Vagina (tissue), 2 donors: ENCODE results near the gene NKX6-2. TPM values are rescaled to one million over a fixed set of nuclear protein-coding genes. Genes with fewer than 3 reads are reported as not detected.

ENCODE experiments used
- DNase-seq, 2 donors: peaks; one replicate each; pipeline ENCODE4 v3.0.0-alpha.2; 2017; ENCODE audit errors: extremely low spot score in 2 of 2
- H3K27ac ChIP-seq: fragments of 200-600 bp; sonication (generic); one replicate; pipeline ENCODE4 v1.5.1; 2019
- H3K27me3 ChIP-seq: fragments of 200-600 bp; sonication (generic); one replicate; pipeline ENCODE4 v1.5.1; 2019
- H3K36me3 ChIP-seq, 2 donors: fragments of 200-600 bp; sonication (generic); one replicate each; pipeline ENCODE4 v1.5.1; 2017 to 2019
- H3K4me1 ChIP-seq: fragments of 200-600 bp; sonication (generic); one replicate; pipeline ENCODE4 v1.5.1; 2019
- H3K4me3 ChIP-seq, 2 donors: fragments of 200-600 bp; sonication (generic); 1 replicate in 1 of 2; 2 replicates in 1 of 2; pipeline ENCODE4 v1.5.1; 2016 to 2019
- H3K9me3 ChIP-seq: fragments of 200-600 bp; sonication (generic); one replicate; pipeline ENCODE4 v1.5.1; 2019
- POLR2A ChIP-seq, 2 donors: fragments of 450-650 bp; IDR thresholded peaks; one replicate each; pipeline ENCODE4 v1.6.1; 2017; ENCODE audit warnings: antibody characterized with exemption in 2 of 2, mild to moderate bottlenecking in 2 of 2, moderate library complexity in 2 of 2
- POLR2AphosphoS5 ChIP-seq, 2 donors: sonication (generic); formaldehyde crosslinking; IDR thresholded peaks; one replicate each; pipeline ENCODE4 v1.9.0; 2017; ENCODE audit warnings: antibody characterized with exemption in 2 of 2, mild to moderate bottlenecking in 2 of 2, low read depth in 1 of 2; ENCODE audit not compliant: insufficient read depth in 1 of 2
- intact Hi-C: fragments of 100-400 bp; cut with DNase I; formaldehyde crosslinking; loops from one replicate; pipeline ENCODE4 v1.15.1; 2023
- total RNA-seq: library from RNA; depleted of rRNA; stranded (reverse); fragments of >200 nt; gene quantifications from one replicate; pipeline ENCODE4 v1.2.3, GENCODE V29; 2016
- TF ChIP-seq, protein P1 (sequence below), 3 experiments: fragments of 450-650 bp in 2 of 3; fragments of 200-600 bp in 1 of 3; sonication (generic) in 1 of 3; IDR thresholded peaks; one replicate each; pipeline ENCODE4 v1.5.1; 2017 to 2019; ENCODE audit warnings: antibody characterized with exemption in 3 of 3, mild to moderate bottlenecking in 2 of 3, moderate library complexity in 2 of 3

NKX6-2 gene
- total RNA-seq, 1 donor from 2014 or later: 0.49 TPM

DNA sequence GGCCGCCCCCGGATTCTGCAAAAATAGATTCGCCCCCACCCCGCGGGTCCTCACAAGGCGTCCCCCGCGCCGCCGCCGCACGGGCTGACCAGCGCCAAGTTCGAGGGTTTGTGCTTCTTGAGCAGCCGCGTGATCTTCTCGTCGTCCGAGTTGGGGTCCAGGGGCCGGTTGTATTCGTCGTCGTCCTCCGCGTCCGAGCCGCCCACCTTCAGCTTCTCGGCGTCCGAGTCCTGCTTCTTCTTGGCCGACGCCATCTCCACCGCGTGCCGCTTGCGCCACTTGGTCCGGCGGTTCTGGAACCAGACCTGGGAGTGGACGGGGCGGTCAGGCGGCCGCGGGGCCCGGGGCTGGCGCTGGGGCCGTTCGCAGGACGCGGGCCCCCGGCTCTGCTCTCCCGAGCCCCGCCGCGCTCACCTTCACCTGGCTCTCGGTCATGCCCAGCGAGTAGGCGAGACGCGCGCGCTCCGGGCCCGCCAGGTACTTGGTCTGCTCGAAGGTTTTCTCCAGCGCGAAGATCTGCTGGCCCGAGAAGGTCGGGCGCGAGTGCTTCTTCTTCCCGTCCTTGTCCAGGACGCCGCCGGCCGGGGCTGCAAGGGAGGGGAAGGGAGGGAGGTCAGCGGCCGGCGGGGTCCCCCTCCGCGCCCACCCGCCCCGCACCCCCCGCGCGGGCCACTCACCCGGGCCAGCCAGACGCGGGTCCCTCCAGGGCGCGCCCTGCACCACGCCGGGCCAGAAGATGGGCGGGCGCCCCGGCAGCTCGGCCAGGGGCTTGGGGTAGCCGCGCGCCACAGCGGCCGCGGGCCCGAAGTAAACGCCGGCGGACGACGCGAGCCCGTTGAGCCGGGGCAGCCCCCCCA, 853 bp downstream of the NKX6-2 start:
- intact Hi-C loops: no loop called here
- H3K27ac ChIP-seq: no peak overlapping the region
- no peak for DNase-seq
- H3K4me1 ChIP-seq: peaks cover 22% of the 10 kb centered on the region
- peaks cover 0 to 24% of the 10 kb centered on the region in 2 donors for H3K36me3 ChIP-seq
- peaks cover 5% of the 10 kb centered on the region for H3K27me3 ChIP-seq
- H3K9me3 ChIP-seq: no peaks in the 10 kb centered on the region
- peak overlapping the region in 1 of 2 donors; percentile 36 for H3K4me3 ChIP-seq
- TF ChIP-seq POLR2AphosphoS5 (IDR thresholded peaks at IDR 0.05; ENCODE audit: insufficient read depth in 1 of 2, low read depth in 1 of 2) (no peak), POLR2A (IDR thresholded peaks at IDR 0.05) (no peak)
- TF ChIP-seq, protein P1, sequence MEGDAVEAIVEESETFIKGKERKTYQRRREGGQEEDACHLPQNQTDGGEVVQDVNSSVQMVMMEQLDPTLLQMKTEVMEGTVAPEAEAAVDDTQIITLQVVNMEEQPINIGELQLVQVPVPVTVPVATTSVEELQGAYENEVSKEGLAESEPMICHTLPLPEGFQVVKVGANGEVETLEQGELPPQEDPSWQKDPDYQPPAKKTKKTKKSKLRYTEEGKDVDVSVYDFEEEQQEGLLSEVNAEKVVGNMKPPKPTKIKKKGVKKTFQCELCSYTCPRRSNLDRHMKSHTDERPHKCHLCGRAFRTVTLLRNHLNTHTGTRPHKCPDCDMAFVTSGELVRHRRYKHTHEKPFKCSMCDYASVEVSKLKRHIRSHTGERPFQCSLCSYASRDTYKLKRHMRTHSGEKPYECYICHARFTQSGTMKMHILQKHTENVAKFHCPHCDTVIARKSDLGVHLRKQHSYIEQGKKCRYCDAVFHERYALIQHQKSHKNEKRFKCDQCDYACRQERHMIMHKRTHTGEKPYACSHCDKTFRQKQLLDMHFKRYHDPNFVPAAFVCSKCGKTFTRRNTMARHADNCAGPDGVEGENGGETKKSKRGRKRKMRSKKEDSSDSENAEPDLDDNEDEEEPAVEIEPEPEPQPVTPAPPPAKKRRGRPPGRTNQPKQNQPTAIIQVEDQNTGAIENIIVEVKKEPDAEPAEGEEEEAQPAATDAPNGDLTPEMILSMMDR (IDR thresholded peaks at IDR 0.05): no peak

GRCh38 chr10:132783940-132784865, 1.7 kb downstream of the NKX6-2 start:
- Histone ChIP-seq H3K4me1 (peaks cover 22% of the 10 kb centered on the region), H3K4me3 (no peak overlapping the region), H3K27me3 (peaks cover 5% of the 10 kb centered on the region), H3K36me3 (peaks cover 0 to 31% of the 10 kb centered on the region in 2 donors), H3K27ac (no peak overlapping the region), H3K9me3 (no peaks in the 10 kb centered on the region)
- TF ChIP-seq POLR2AphosphoS5 (IDR thresholded peaks at IDR 0.05; ENCODE audit: insufficient read depth in 1 of 2, low read depth in 1 of 2): no peak
- TF ChIP-seq, protein P1 (IDR thresholded peaks at IDR 0.05): no peak
- TF ChIP-seq POLR2A (IDR thresholded peaks at IDR 0.05): no peak
- intact Hi-C loops: no loop called here
- DNase-seq: no peak

- intact Hi-C loops: no loop called here
- H3K4me3 ChIP-seq: no peak overlapping the region
- peaks cover 22% of the 10 kb centered on the region for H3K4me1 ChIP-seq
- TF ChIP-seq POLR2AphosphoS5 (IDR thresholded peaks at IDR 0.05; ENCODE audit: insufficient read depth in 1 of 2, low read depth in 1 of 2): no peak
- TF ChIP-seq, protein P1 (IDR thresholded peaks at IDR 0.05): no peak
- no peak for TF ChIP-seq POLR2A (IDR thresholded peaks at IDR 0.05)
- no peak overlapping the region for H3K27ac ChIP-seq
- DNase-seq: no peak
- peaks cover 0 to 40% of the 10 kb centered on the region in 2 donors for H3K36me3 ChIP-seq
- H3K27me3 ChIP-seq: peaks cover 5% of the 10 kb centered on the region
- no peaks in the 10 kb centered on the region for H3K9me3 ChIP-seq
Measured at GRCh38 chr10:132783165-132783939, 2.6 kb downstream of the NKX6-2 start.

DNA sequence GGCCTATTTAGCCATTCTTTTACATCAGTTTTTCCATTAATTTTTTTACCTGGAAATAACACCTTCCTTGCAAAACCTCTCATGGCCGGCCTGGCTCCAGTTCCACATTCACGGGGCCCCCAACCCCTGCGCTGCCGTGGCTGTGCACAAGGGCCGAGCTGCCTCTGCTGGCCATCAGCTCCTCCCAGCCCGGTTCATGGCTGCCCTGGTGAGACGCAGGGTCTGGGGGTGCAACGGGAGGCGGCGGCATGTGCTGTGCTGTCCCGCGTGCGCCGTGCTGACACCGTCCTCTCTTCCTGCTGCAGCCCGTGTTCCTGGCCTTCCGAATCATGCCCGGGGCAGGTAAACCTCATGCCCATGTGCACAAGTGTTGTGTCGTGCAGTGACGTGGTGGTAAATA, 4.4 kb downstream of the NKX6-2 start:
- peaks cover 0 to 40% of the 10 kb centered on the region in 2 donors for H3K36me3 ChIP-seq
- TF ChIP-seq, protein P1 (IDR thresholded peaks at IDR 0.05): no peak
- TF ChIP-seq POLR2A (IDR thresholded peaks at IDR 0.05) (no peak), POLR2AphosphoS5 (IDR thresholded peaks at IDR 0.05; ENCODE audit: insufficient read depth in 1 of 2, low read depth in 1 of 2) (no peak)

More for the DNA sequence above, 4.4 kb downstream of the NKX6-2 start:
- no peak overlapping the region for H3K4me3 ChIP-seq
- intact Hi-C loops: no loop called here
- H3K4me1 ChIP-seq: peaks cover 4% of the 10 kb centered on the region
- no peak overlapping the region for H3K27ac ChIP-seq
- H3K27me3 ChIP-seq: peaks cover 5% of the 10 kb centered on the region
- H3K9me3 ChIP-seq: no peaks in the 10 kb centered on the region
- no peak for DNase-seq
